ENCODE results near the gene SYT5. TPM values are rescaled to one million over a fixed set of nuclear protein-coding genes. Genes with fewer than 3 reads are reported as not detected.

The SYT5 gene
- total and polyA plus RNA-seq, 2 of the 13 experiments (the other 11 are each of a cell fraction or from before 2014, with no cell fraction given): not detected

GRCh38 chr19:55206664-55207500, 26.8 kb upstream of the SYT5 start (continued):
- peak; percentile 14; the same call in 1 of the 2 replicates for TF ChIP-seq ZHX2 (IDR thresholded peaks at IDR 0.05; ENCODE audit: low read depth)
- TF ChIP-seq ZHX2 (CRISPR knock-in tag; IDR thresholded peaks at IDR 0.05; ENCODE audit: borderline replicate concordance): no peak
- TF ChIP-seq PRPF4 (IDR thresholded peaks at IDR 0.05; ENCODE audit: low read depth, low read length, poor library complexity, severe bottlenecking): no peak
- TF ChIP-seq ZNF790 (CRISPR knock-in tag; IDR thresholded peaks at IDR 0.05; ENCODE audit: borderline replicate concordance): no peak
- TF ChIP-seq PAXIP1 (CRISPR knock-in tag; conservative IDR thresholded peaks at IDR 0.05): peak; percentile 80
- peak; percentile 77 for TF ChIP-seq MED8 (CRISPR knock-in tag; IDR thresholded peaks at IDR 0.05; ENCODE audit: insufficient replicate concordance)
- peak; percentile 83; the same call in 1 of the 2 replicates for TF ChIP-seq SKIL (CRISPR knock-in tag; IDR thresholded peaks at IDR 0.05; ENCODE audit: borderline replicate concordance)
- no peak for TF ChIP-seq MTF2 (CRISPR knock-in tag; IDR thresholded peaks at IDR 0.05; ENCODE audit: borderline replicate concordance)
- TF ChIP-seq ZNF280B (CRISPR knock-in tag; IDR thresholded peaks at IDR 0.05; ENCODE audit: borderline replicate concordance): no peak
- no peak for TF ChIP-seq ZNF761 (CRISPR knock-in tag; conservative IDR thresholded peaks at IDR 0.05)
- TF ChIP-seq WIZ (CRISPR knock-in tag; IDR thresholded peaks at IDR 0.05): no peak; the same call in 1 of the 2 replicates
- no peak for TF ChIP-seq PHB2 (IDR thresholded peaks at IDR 0.05; ENCODE audit: partially characterized antibody)
